ENCODE results near the gene NMNAT2.

DNA sequence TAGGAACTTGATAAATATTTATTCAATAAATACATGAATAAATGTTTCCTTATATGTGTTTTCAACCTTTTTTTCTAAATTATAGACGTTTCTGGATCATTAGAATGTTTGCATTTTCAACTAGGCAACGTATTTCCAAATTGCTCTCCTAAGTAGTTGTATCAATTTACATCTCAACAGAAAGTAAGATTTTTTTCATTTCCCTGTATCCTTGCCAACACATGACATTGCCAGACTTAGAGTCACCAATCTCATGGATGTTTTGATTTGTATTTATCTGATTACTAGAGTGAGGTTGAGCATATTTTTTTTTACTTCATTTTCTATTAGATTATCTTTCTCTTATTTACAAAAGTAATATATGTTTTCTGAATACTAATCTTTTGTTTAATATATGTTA, 31.9 kb upstream of the NMNAT2 start:
- TF ChIP-seq EZH2phosphoT487 (IDR thresholded peaks at IDR 0.05) (no peak), CTCF (IDR thresholded peaks at IDR 0.05) (no peak)
